Retinal pigment epithelial cell (primary cell): Measurements from ENCODE around the gene PDGFD.

Experiments used
- DNase-seq: peaks from one replicate; pipeline ENCODE4 v3.0.0-alpha.2; 2010; ENCODE audit warnings: low read depth
- H3K4me3 ChIP-seq: 2 replicates; pipeline ENCODE4 v1.5.1; 2011; ENCODE audit warnings: mild to moderate bottlenecking, low read length, control low read depth, moderate library complexity
- CTCF ChIP-seq: conservative IDR thresholded peaks from 2 replicates; pipeline ENCODE4 v1.5.1; 2011; ENCODE audit warnings: low read depth, low read length, control low read depth, inconsistent platforms

PDGFD gene

DNA sequence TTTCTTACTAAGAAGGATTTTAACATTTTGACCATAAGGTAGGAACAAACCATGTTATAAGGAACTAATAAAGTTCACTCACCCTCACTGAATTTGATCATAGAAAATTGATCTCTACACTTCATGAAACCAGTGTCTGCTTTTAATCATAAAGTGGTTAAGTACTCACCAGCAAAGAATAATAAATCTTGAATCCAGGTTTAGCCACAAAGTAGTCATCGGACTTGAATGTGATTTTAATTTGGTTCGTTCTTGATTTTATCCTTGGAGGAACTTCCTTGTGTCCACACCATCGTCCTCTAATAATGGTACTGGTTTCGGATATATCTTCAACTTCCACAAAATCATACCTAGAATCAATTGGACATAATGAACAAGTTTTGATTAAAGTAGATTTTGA, 168.1 kb downstream of the PDGFD start:
- TF ChIP-seq CTCF: no peak
- H3K4me3 ChIP-seq: no peak overlapping the region
- DNase-seq: no peak

DNA sequence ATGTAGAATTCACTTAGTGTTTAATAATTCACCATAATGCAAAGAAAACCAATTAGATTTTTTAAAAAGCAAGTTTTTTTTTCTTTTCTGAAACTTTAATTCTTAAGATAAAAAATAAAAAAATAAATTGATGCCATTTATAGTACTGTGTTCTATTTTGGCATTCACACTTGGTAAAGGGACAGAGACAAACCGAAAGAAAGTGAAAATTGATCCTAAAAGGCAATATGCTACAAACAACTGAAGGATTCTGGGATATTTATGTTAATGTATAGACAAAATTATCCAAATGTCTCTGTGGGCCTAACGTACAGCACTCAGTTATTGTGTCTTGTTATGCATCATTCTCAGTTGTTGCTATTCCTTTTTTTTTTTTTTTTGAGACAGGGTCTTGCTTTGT, 169.4 kb downstream of the PDGFD start:
- TF ChIP-seq CTCF: no peak
- DNase-seq: no peak
- H3K4me3 ChIP-seq: no peak overlapping the region

- no peak for DNase-seq
- no peak overlapping the region for H3K4me3 ChIP-seq
- TF ChIP-seq CTCF: no peak
These were observed 169.9 kb downstream of the PDGFD start for GRCh38 chr11:103994094-103994493.

GRCh38 chr11:103993507-103993906, 170.4 kb downstream of the PDGFD start:
- no peak for DNase-seq
- no peak overlapping the region for H3K4me3 ChIP-seq
- no peak for TF ChIP-seq CTCF

- TF ChIP-seq CTCF: no peak
- no peak overlapping the region for H3K4me3 ChIP-seq
- peak; percentile 34 for DNase-seq
These were observed 175.4 kb downstream of the PDGFD start for GRCh38 chr11:103988595-103988969.

- H3K4me3 ChIP-seq: no peak overlapping the region
- no peak for DNase-seq
- TF ChIP-seq CTCF: no peak
These were observed 176.0 kb downstream of the PDGFD start for GRCh38 chr11:103987629-103988594.

- no peak overlapping the region for H3K4me3 ChIP-seq
- no peak for DNase-seq
- no peak for TF ChIP-seq CTCF
These were observed 178.9 kb downstream of the PDGFD start for GRCh38 chr11:103985041-103985440.
